ENCODE results near the gene FAM20B. TPM values are rescaled to one million over a fixed set of nuclear protein-coding genes. Genes with fewer than 3 reads are reported as not detected.

The FAM20B gene
- total and polyA plus RNA-seq, 2 of the 13 experiments (the other 11 are each of a cell fraction or from before 2014, with no cell fraction given) = 13.8 to 26.9 TPM

DNA sequence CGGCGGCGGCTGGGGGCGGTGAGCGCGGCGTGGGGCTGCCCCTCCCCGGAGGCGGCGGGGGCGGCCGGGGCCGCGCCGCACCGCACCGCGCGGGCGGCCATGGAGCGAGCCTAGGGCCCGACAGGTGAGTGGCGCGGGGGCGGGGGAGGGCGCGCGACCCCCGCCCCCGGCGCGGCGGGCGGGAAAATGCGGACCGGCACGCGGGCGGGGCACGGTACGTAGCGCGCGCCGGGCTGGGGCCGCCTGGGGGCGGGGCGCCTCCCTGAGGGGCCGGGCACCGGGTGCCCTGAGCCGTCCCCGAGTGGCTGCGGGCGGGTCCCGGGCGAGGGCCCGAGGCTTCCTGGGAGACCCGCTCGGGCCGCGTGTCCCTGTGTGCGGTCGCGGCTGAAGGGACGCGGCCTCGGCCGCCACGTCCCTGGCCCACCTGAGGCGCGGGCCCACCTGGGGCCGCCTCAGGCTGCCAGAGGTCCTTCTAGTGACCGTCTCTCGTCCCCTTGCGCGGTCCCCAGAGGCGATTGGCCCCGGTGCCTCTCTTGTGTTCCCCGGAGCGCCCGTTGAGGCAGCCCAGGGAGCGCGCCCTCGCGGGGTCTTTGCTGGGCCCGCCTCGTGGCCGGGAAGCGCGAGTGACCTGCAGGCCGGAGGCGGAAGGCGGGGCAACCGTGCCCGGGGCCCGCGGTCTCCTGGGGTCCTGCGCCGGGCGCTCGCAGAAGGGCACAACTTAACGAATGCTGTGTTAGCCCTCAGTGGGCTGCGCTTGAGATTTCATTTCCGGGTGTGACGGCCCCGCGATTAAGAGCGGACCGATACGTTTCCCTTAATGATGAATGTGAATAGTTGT is 500 bp downstream of the FAM20B start (continued):
- TF ChIP-seq, protein P1, sequence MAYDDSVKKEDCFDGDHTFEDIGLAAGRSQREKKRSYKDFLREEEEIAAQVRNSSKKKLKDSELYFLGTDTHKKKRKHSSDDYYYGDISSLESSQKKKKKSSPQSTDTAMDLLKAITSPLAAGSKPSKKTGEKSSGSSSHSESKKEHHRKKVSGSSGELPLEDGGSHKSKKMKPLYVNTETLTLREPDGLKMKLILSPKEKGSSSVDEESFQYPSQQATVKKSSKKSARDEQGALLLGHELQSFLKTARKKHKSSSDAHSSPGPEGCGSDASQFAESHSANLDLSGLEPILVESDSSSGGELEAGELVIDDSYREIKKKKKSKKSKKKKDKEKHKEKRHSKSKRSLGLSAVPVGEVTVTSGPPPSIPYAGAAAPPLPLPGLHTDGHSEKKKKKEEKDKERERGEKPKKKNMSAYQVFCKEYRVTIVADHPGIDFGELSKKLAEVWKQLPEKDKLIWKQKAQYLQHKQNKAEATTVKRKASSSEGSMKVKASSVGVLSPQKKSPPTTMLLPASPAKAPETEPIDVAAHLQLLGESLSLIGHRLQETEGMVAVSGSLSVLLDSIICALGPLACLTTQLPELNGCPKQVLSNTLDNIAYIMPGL (CRISPR knock-in tag; IDR thresholded peaks at IDR 0.05; ENCODE audit: borderline replicate concordance in 1 of 2, low read depth in 1 of 2) = peak; percentile 11 to 78; a peak in 1 of 4 replicates
- TF ChIP-seq SCMH1 (CRISPR knock-in tag; IDR thresholded peaks at IDR 0.05; ENCODE audit: borderline replicate concordance) = no peak
- TF ChIP-seq ZNF616 (CRISPR knock-in tag; IDR thresholded peaks at IDR 0.05; ENCODE audit: low read depth) = peak; percentile 60
- TF ChIP-seq ZBTB38 (CRISPR knock-in tag; IDR thresholded peaks at IDR 0.05) = peak; percentile 18; the same call in 1 of the 2 replicates
- peak; percentile 42; the same call in 1 of the 2 replicates for TF ChIP-seq GFI1 (CRISPR knock-in tag; IDR thresholded peaks at IDR 0.05; ENCODE audit: borderline replicate concordance)
- no peak for TF ChIP-seq ZNF451 (CRISPR knock-in tag; IDR thresholded peaks at IDR 0.05)
- TF ChIP-seq, protein P2, sequence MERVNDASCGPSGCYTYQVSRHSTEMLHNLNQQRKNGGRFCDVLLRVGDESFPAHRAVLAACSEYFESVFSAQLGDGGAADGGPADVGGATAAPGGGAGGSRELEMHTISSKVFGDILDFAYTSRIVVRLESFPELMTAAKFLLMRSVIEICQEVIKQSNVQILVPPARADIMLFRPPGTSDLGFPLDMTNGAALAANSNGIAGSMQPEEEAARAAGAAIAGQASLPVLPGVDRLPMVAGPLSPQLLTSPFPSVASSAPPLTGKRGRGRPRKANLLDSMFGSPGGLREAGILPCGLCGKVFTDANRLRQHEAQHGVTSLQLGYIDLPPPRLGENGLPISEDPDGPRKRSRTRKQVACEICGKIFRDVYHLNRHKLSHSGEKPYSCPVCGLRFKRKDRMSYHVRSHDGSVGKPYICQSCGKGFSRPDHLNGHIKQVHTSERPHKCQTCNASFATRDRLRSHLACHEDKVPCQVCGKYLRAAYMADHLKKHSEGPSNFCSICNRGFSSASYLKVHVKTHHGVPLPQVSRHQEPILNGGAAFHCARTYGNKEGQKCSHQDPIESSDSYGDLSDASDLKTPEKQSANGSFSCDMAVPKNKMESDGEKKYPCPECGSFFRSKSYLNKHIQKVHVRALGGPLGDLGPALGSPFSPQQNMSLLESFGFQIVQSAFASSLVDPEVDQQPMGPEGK (CRISPR knock-in tag; IDR thresholded peaks at IDR 0.05) = peak; percentile 76
- peak; percentile 65 for TF ChIP-seq ATF7-NPFF (CRISPR knock-in tag; IDR thresholded peaks at IDR 0.05; ENCODE audit: low read depth)
- peak; percentile 73; the same call in 1 of the 2 replicates for TF ChIP-seq DMAP1 (CRISPR knock-in tag; IDR thresholded peaks at IDR 0.05)
- no peak for TF ChIP-seq SP1 (IDR thresholded peaks at IDR 0.05)
- TF ChIP-seq SP1 (CRISPR knock-in tag; IDR thresholded peaks at IDR 0.05) = no peak
- TF ChIP-seq ZNF761 (CRISPR knock-in tag; conservative IDR thresholded peaks at IDR 0.05) = peak; percentile 26; the same call in 1 of the 2 replicates
- TF ChIP-seq TEAD3 (CRISPR knock-in tag; optimal IDR thresholded peaks at IDR 0.05; ENCODE audit: borderline replicate concordance) = peak; percentile 4
- TF ChIP-seq, protein P3, sequence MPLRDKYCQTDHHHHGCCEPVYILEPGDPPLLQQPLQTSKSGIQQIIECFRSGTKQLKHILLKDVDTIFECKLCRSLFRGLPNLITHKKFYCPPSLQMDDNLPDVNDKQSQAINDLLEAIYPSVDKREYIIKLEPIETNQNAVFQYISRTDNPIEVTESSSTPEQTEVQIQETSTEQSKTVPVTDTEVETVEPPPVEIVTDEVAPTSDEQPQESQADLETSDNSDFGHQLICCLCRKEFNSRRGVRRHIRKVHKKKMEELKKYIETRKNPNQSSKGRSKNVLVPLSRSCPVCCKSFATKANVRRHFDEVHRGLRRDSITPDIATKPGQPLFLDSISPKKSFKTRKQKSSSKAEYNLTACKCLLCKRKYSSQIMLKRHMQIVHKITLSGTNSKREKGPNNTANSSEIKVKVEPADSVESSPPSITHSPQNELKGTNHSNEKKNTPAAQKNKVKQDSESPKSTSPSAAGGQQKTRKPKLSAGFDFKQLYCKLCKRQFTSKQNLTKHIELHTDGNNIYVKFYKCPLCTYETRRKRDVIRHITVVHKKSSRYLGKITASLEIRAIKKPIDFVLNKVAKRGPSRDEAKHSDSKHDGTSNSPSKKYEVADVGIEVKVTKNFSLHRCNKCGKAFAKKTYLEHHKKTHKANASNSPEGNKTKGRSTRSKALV (CRISPR knock-in tag; IDR thresholded peaks at IDR 0.05) = no peak; the same call in 1 of the 2 replicates
- TF ChIP-seq HOXA9 (CRISPR knock-in tag; IDR thresholded peaks at IDR 0.05; ENCODE audit: borderline replicate concordance) = peak; percentile 46; the same call in 1 of the 2 replicates
- no peak for TF ChIP-seq HOXA7 (CRISPR knock-in tag; IDR thresholded peaks at IDR 0.05)
- peak; percentile 70; the same call in 1 of the 2 replicates for TF ChIP-seq ZNF747 (CRISPR knock-in tag; IDR thresholded peaks at IDR 0.05; ENCODE audit: borderline replicate concordance)
- TF ChIP-seq ASH2L (IDR thresholded peaks at IDR 0.05; ENCODE audit: insufficient read length, low read depth, low read length) = peak; percentile 36
- TF ChIP-seq ZNF678 (CRISPR knock-in tag; IDR thresholded peaks at IDR 0.05) = peak; percentile 85; the same call in 1 of the 2 replicates
- TF ChIP-seq SMYD3 (CRISPR knock-in tag; IDR thresholded peaks at IDR 0.05) = no peak
- peak; percentile 59; the same call in 1 of the 2 replicates for TF ChIP-seq ZNF558 (CRISPR knock-in tag; IDR thresholded peaks at IDR 0.05; ENCODE audit: borderline replicate concordance)
- TF ChIP-seq, protein P4, sequence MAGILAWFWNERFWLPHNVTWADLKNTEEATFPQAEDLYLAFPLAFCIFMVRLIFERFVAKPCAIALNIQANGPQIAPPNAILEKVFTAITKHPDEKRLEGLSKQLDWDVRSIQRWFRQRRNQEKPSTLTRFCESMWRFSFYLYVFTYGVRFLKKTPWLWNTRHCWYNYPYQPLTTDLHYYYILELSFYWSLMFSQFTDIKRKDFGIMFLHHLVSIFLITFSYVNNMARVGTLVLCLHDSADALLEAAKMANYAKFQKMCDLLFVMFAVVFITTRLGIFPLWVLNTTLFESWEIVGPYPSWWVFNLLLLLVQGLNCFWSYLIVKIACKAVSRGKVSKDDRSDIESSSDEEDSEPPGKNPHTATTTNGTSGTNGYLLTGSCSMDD (CRISPR knock-in tag; IDR thresholded peaks at IDR 0.05) = no peak
